ENCODE data around the gene ARHGEF1. TPM values are rescaled to one million over a fixed set of nuclear protein-coding genes. Genes with fewer than 3 reads are reported as not detected.
"Not testable (repeated sequence)": the region's sequence is repeated elsewhere in the genome, so short reads cannot be mapped to it uniquely, and the experiment has no call there.

ARHGEF1 gene
- total RNA-seq, 1 experiment from 2014 or later, result 43.6 TPM

DNA sequence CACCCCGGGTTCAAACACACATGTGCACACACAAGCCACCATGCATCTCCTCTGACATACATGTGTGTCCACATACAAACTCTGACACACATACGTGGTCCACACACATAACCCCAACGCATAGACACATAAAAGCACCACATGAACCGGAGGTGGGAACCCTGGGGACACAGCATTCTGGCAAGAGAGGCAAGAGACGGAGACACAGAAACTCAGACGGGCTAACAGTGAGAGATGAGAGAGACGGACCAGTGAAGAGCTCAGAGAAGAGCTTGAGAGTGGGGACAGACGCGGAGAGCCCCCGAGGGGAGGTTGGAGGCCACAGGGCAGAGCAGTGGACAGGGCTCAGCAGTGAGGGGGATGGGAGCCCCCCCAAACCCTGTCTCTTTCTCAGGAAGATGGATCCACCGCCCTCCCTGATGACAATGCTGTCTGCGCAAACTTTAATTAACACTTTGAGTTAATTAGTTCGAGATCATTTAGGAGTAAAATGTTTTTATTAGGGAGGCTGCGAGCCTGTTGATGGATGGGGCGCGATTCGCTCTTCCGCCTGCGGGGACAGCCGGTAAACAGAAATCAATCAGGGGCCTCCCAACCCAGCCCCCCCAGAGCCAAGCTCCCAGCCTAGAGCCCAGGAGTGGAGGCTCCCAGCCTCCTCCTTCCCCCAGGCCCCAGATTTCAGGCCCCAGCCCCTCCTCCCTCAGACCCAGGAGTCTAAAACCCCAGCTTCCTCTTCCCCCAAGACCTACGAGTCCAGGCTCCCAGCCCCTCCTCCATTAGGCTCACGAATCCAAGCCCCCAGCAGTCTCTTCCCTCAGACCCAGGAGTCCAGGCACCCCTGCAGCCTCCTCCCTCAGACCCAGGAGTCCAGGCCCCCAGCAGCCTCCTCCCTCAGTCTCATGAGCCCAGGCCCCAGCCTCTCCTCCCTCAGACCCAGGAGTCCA lies 54.8 kb downstream of the ARHGEF1 start:
- in situ Hi-C loops (cut with HindIII; ENCODE audit: low sequenced_read_pairs), result no loop called here
- no peak for DNase-seq (ENCODE audit: low spot score)

DNA sequence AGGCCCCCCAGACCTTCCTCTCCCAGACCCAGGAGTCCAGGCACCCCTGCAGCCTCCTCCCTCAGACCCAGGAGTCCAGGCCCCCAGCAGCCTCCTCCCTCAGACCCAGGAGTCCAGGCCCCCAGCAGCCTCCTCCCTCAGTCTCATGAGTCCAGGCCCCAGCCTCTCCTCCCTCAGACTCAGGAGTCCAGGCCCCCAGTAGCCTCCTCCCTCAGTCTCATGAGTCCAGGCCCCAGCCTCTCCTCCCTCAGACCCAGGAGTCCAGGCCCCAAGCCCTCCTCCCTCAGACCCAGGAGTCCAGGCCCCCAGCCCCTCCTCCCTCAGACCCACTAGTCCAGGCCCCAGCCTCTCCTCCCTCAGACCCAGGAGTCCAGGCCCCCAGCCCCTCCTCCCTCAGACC lies 56.2 kb downstream of the ARHGEF1 start:
- DNase-seq (ENCODE audit: low spot score); in situ Hi-C loops (cut with HindIII; ENCODE audit: low sequenced_read_pairs): not testable (repeated sequence)

DNA sequence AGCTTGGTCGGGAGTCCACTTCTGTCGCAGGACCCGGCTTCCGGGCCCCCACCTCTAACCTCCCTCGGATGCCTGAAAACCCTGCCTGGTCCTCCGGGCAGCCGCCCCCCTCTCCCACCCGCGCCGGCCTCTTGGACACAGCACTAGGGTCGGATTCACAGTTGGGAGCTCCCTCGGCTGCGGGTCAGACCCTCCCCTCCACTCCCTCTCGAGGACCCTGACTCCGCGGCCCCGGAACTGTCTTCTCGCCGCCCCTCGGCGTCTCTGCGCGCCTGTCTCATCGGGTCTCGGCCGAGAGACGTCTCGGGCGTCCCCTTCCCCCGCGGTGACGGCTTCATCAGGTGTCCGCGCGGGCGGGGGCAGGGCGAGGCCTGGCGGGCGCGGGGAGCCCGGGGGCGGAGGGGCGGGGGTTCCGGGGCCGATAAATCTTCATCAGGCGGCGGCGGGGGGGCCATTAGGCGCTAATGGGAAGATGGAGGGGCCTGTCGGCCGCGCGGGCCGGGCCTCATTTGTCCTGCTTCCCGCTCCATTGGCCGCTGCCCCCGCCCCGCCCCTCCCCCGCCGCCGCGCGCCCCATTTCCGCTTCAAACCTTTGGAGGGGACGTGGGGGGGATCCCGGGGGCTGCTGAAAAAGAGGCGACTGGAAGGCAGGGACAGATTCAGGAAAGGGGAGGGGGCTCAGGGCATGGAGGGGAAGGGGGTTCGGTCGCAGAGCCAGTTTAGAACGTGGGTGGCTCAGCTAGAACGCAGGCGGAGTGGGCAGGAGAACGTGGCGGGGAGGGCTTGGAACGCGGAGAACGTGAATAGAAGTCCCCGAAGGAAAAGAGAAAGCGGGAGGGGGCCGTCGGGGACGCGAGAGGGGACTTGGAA lies 57.1 kb downstream of the ARHGEF1 start:
- DNase-seq (ENCODE audit: low spot score), result no peak
- in situ Hi-C loops (cut with HindIII; ENCODE audit: low sequenced_read_pairs), result no loop called here

DNA sequence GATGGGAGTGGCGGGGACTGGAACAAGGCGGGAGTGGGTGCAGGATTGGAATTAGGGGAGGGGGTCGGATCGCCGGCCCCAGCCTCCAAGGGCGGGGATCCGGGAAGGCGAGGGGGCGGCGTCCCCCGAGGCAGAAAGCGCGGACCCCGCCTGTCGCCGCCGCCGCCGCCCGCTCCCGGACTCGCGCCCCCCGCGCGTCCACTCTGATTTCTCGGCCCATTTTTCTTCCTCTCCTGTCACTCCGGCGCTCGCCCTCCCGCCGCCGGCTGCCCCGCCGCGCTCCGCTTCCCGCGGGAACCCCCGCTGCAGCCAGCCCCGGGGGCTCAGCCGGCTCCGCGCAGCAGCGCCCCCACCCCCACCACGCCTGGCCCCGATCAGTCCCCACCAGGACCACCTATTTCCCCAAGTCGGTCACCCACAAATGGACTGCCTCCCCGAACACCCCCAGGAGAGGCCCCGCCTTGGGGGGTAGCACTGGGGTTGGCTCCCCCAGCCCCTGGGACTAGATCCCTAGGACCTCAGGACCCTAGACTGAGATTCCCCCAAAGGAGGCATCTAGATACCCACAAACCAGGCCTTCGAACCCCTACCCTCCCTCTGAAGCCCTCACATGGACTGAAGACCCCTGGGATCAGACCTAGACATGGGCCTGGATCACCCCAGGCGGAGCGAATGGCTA lies 57.9 kb downstream of the ARHGEF1 start:
- DNase-seq (ENCODE audit: low spot score), result no peak
- in situ Hi-C loops (cut with HindIII; ENCODE audit: low sequenced_read_pairs), result no loop called here

DNA sequence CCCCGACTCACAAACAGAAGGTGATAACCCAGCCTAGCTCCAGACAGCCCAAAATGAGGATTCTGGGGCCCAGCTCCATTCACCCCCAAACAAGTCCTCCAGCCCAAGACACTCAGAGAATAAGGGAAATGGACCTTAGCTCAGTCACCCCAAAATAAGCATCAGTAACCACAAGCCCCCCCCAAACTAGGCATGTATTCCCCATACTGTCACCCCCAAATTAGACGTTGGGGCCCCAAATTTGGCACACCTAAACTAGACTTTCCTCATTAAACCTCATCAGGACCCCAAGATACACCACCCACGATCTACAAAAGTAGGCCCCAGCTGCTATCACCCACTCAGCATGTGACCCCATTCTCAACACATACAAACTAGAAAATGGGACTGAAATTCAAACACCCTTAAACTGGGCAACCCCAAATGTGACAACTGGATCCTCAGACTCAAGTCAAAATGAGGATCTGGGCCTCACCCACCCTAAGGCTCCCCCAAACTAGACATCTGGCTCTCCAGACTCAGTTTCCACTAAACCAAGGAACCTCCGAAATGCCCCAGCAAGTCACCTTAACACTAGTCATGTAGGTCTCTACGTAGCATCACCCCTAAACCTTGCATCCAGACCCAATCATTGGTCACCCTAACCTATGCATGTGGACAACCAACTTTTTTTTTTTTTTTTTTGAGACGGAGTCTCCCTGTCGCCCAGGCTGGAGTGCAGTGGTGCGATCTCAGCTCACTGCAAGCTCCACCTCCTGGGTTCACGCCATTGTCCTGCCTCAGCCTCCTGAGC lies 58.6 kb downstream of the ARHGEF1 start:
- DNase-seq (ENCODE audit: low spot score), result no peak
- in situ Hi-C loops (cut with HindIII; ENCODE audit: low sequenced_read_pairs), result no loop called here

DNA sequence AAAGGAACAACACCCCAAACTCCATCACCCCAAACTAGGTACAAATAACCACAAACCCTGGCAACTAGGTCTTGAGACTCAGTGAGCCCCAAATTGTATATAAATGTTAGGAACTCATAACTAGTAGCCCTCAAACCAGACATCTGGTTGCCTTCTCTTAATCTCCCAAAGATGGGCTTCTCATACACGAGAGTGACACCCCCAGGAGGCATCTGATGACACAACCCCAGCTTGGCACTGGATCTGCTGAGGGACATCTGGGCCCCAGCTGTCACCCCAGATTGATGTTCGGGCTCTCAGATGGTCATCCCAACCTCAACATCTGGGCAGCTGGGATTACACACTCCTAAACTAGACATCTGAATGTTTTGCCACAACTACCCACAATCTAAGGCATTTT lies 61.4 kb downstream of the ARHGEF1 start:
- DNase-seq (ENCODE audit: low spot score), result no peak
- in situ Hi-C loops (cut with HindIII; ENCODE audit: low sequenced_read_pairs), result no loop called here

DNA sequence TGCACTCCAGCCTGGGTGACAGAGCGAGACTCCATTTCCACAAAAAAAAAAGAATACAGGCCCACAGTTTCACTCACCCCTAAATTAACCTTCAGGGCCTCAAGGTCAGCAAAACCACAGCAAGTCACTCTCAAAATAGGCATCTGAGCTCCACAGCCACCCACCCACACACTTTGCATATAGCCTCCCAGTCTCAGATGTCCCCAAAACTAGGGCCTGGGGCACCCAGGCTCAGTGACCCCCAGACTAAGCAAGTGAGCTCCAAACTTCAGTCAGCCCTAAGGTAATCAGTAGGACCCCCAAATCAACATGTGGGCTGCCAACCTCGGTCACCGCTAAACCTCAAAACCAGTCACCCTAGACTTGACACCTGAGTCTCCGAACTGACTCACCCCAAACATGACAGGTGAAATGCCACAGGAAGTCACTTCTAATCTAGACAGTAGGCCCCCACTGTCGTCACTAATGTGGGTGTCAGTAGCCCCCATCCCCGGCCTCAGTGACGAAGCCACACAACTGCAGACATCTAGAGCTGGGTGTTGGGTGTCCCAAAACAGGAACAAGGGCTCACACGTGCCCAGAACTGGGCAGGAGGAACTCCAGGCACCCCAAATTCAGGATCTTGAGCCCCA lies 62.3 kb downstream of the ARHGEF1 start:
- DNase-seq (ENCODE audit: low spot score), result no peak
- in situ Hi-C loops (cut with HindIII; ENCODE audit: low sequenced_read_pairs), result no loop called here

DNA sequence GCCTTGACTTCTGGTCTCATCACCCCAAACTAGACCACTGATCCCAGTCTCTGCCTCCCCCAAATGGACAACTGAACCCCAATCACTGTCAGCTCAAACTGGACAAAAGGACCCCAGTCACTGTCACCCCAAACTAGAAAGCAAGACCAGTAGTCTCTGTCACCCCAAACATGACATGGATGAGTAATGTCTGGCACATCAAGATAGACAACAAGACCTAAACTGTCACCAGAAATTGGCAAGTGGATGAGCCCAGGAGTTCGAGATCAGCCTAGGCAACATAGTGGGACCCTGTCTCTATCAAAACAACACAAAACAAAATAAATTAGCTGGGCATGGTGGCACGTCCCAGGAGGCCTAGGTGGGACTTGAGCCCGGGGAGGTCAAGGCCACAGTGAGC lies 64.1 kb downstream of the ARHGEF1 start:
- no peak for DNase-seq (ENCODE audit: low spot score)
- in situ Hi-C loops (cut with HindIII; ENCODE audit: low sequenced_read_pairs), result no loop called here

DNA sequence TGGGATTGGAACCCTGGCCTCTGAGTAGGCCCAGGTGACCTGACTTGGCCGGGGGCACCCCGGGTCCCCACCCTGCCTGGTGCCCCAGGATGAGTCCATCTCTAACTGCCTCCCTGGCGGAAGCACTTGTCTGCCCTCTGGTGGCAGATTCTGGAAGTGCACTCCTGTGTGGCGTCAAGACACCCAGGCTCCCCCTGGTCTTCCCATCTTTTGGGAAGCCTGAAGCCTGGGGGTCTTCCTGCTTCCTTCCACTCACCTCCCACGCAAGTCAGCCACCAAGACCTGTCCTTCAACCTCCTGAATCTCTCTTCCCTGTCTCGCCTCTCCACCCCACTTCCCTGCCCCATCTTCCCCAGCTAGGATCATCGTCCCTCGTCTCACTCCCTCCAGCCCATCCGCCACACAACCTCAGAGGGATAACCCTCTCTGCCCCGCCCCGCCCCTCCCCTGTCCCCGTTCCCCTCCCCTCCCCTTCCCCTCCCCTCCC lies 68.7 kb downstream of the ARHGEF1 start:
- in situ Hi-C loops (cut with HindIII; ENCODE audit: low sequenced_read_pairs), result no loop called here
- peak; percentile 72 for DNase-seq (ENCODE audit: low spot score)

DNA sequence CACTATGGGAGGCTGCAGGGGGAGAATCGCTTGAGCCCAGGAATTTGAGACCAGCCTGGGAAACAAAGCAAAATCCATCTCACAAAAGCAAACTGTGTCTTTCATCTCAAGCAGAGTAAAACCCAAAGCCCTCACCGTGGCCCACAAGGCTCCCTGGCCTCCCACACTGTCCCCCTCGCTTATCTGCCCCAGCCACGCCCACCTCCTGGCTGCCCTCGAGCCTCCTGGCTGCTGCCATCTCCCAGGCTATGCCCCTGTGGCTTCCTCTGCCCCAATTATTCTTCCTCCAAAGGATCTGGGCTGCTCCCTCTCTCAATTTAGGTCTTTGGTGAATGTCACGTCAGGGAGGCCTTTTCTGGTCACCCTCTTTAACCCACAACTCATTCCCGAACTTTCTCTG lies 72.5 kb downstream of the ARHGEF1 start:
- in situ Hi-C loops (cut with HindIII; ENCODE audit: low sequenced_read_pairs), result no loop called here
- no peak for DNase-seq (ENCODE audit: low spot score)

DNA sequence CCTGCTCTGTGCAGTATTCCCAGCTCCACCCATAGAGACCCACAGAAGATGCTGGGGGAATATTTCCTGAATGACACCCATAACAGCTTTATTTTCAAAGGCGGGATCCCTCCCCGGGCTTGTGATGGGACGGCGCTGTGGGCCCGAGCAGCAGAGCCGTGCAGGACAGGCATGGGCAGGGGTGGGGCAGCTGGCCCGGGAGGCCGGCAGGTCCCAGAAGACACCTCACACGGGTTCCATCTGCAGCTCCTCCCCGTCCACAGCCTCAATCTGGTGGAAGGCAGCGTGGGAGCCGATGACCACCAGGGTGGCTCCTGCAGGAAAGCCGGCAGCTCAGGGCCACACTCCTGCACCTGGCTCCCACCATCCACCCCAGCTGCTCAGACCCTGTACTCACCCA lies 73.6 kb downstream of the ARHGEF1 start:
- DNase-seq (ENCODE audit: low spot score), result no peak
- in situ Hi-C loops (cut with HindIII; ENCODE audit: low sequenced_read_pairs), result no loop called here

Other genes starting within 250 kb of the ARHGEF1 start
- not detected in 2 replicates for gene CEACAM7, start 194.9 kb upstream of the ARHGEF1 start, total RNA-seq (2014; rRNA removed; shearing (Covaris generic))
- not detected in 2 replicates for gene CEACAM5, start 174.6 kb upstream of the ARHGEF1 start, total RNA-seq (2014; rRNA removed; shearing (Covaris generic))
- gene CEACAM6, start 127.7 kb upstream of the ARHGEF1 start, total RNA-seq (2014; rRNA removed; shearing (Covaris generic)), result not detected in 2 replicates
- gene CEACAM3, start 86.6 kb upstream of the ARHGEF1 start, total RNA-seq (2014; rRNA removed; shearing (Covaris generic)), result not detected in 2 replicates
- gene LYPD4, start 38.5 kb upstream of the ARHGEF1 start, total RNA-seq (2014; rRNA removed; shearing (Covaris generic)), result not detected in 2 replicates
- gene DMRTC2, start 38.1 kb upstream of the ARHGEF1 start, total RNA-seq (2014; rRNA removed; shearing (Covaris generic)), result not detected in 2 replicates
- 3,257 and 3,896 TPM in 2 replicates for gene RPS19, start 22.9 kb upstream of the ARHGEF1 start, total RNA-seq (2014; rRNA removed; shearing (Covaris generic))
- 1.0 and 1.4 TPM in 2 replicates for gene CD79A, start 5.9 kb upstream of the ARHGEF1 start, total RNA-seq (2014; rRNA removed; shearing (Covaris generic))
- gene ERFL, start 45.3 kb downstream of the ARHGEF1 start, total RNA-seq (2014; rRNA removed; shearing (Covaris generic)), result not detected in 2 replicates
- 198 and 315 TPM in 2 replicates for gene RABAC1, start 76.1 kb downstream of the ARHGEF1 start, total RNA-seq (2014; rRNA removed; shearing (Covaris generic))
- 1.2 and 2.7 TPM in 2 replicates for gene ATP1A3, start 111.0 kb downstream of the ARHGEF1 start, total RNA-seq (2014; rRNA removed; shearing (Covaris generic))
- 0.49 and 1.1 TPM in 2 replicates for gene GRIK5, start 187.0 kb downstream of the ARHGEF1 start, total RNA-seq (2014; rRNA removed; shearing (Covaris generic))
- gene ZNF574, start 193.0 kb downstream of the ARHGEF1 start, total RNA-seq (2014; rRNA removed; shearing (Covaris generic)), result 22.4 and 22.7 TPM in 2 replicates
- not detected in 2 replicates for gene POU2F2, start 249.3 kb downstream of the ARHGEF1 start, total RNA-seq (2014; rRNA removed; shearing (Covaris generic))